Mesenchymal stem cell (in vitro differentiated cells and primary cell): ENCODE results near the gene PTPRN2.

Source experiments
- DNase-seq: peaks from one replicate; pipeline ENCODE4 v3.0.0-alpha.2; 2013
- H2AFZ ChIP-seq: one replicate; pipeline ENCODE4 v1.6.1; 2013; ENCODE audit warnings: low read depth, mild to moderate bottlenecking, control low read depth, inconsistent platforms, low read length, moderate library complexity
- H2AK5ac ChIP-seq: 2 replicates; pipeline ENCODE4 v1.6.1; 2013; ENCODE audit warnings: low read length, moderate library complexity, mild to moderate bottlenecking, inconsistent platforms; ENCODE audit not compliant: severe bottlenecking
- H2BK120ac ChIP-seq: one replicate; pipeline ENCODE4 v1.6.1; 2013; ENCODE audit warnings: low read depth, mild to moderate bottlenecking, inconsistent platforms, low read length, moderate library complexity
- H2BK12ac ChIP-seq, 2 experiments: one replicate each; pipeline ENCODE4 v1.6.1; 2013; ENCODE audit warnings: inconsistent platforms in 2 of 2, low read length in 2 of 2, mild to moderate bottlenecking in 2 of 2, moderate library complexity in 2 of 2, control low read depth in 1 of 2
- H2BK15ac ChIP-seq: one replicate; pipeline ENCODE4 v1.6.1; 2013; ENCODE audit warnings: mild to moderate bottlenecking, low read depth, inconsistent platforms; ENCODE audit not compliant: poor library complexity, severe bottlenecking
- H2BK5ac ChIP-seq: 2 replicates; pipeline ENCODE4 v1.6.1; 2013; ENCODE audit warnings: low read depth, mild to moderate bottlenecking, low read length, control low read depth, inconsistent platforms; ENCODE audit not compliant: poor library complexity, severe bottlenecking
- H3K14ac ChIP-seq, 2 experiments: one replicate each; pipeline ENCODE4 v1.6.1; 2013; ENCODE audit warnings: inconsistent platforms in 2 of 2, low read length in 2 of 2, control low read depth in 1 of 2, mild to moderate bottlenecking in 1 of 2, moderate library complexity in 1 of 2
- H3K18ac ChIP-seq, 2 experiments: one replicate each; pipeline ENCODE4 v1.6.1; 2013; ENCODE audit warnings: inconsistent platforms in 2 of 2, low read length in 2 of 2, control low read depth in 1 of 2, low read depth in 1 of 2, mild to moderate bottlenecking in 1 of 2
- H3K23ac ChIP-seq, 2 experiments: one replicate each; pipeline ENCODE4 v1.6.1; 2013; ENCODE audit warnings: inconsistent platforms in 2 of 2, low read length in 2 of 2, mild to moderate bottlenecking in 2 of 2, moderate library complexity in 2 of 2, control low read depth in 1 of 2
- H3K27ac ChIP-seq: 2 replicates; pipeline ENCODE4 v1.5.1; 2013; ENCODE audit warnings: mild to moderate bottlenecking, moderate library complexity, low read length, control low read depth, inconsistent platforms; ENCODE audit not compliant: poor library complexity, severe bottlenecking
- H3K27me3 ChIP-seq, 2 experiments: 2 replicates each; pipeline versions ENCODE4 v1.6.1 to v1.7.0; 2013; ENCODE audit warnings: low read length in 2 of 2, mild to moderate bottlenecking in 2 of 2, moderate library complexity in 2 of 2, control low read depth in 1 of 2, inconsistent platforms in 1 of 2; ENCODE audit not compliant: control insufficient read depth in 1 of 2, insufficient read depth in 1 of 2
- H3K36me3 ChIP-seq, 2 experiments: 2 replicates each; pipeline versions ENCODE4 v1.6.1 to v1.7.0; 2013; ENCODE audit warnings: low read length in 2 of 2, control low read depth in 1 of 2, inconsistent platforms in 1 of 2, low read depth in 1 of 2, mild to moderate bottlenecking in 1 of 2; ENCODE audit not compliant: insufficient read depth in 2 of 2, control insufficient read depth in 1 of 2
- H3K4ac ChIP-seq, 2 experiments: one replicate each; pipeline ENCODE4 v1.6.1; 2013; ENCODE audit warnings: inconsistent platforms in 2 of 2, low read length in 2 of 2, mild to moderate bottlenecking in 2 of 2, moderate library complexity in 2 of 2, control low read depth in 1 of 2, low read depth in 1 of 2
- H3K4me1 ChIP-seq: 2 replicates; pipeline ENCODE4 v1.6.1; 2013; ENCODE audit warnings: low read depth, low read length, control low read depth; ENCODE audit not compliant: control insufficient read depth, insufficient read depth
- H3K4me2 ChIP-seq: 2 replicates; pipeline ENCODE4 v1.6.1; 2013; ENCODE audit warnings: low read length, mild to moderate bottlenecking, inconsistent platforms; ENCODE audit not compliant: poor library complexity, severe bottlenecking
- H3K4me3 ChIP-seq, 2 experiments: 2 replicates each; pipeline versions ENCODE4 v1.5.1 to v1.7.0; 2013; ENCODE audit warnings: low read length in 2 of 2, mild to moderate bottlenecking in 2 of 2, control low read depth in 1 of 2, low read depth in 1 of 2; ENCODE audit not compliant: insufficient read depth in 1 of 2
- H3K79me1 ChIP-seq: replicated peaks from 2 replicates; pipeline ENCODE4 v1.6.1; 2013; ENCODE audit warnings: mild to moderate bottlenecking, control low read depth, low read length, inconsistent platforms; ENCODE audit not compliant: poor library complexity, severe bottlenecking
- H3K9ac ChIP-seq: 2 replicates; pipeline ENCODE4 v1.7.0; 2013; ENCODE audit warnings: mild to moderate bottlenecking, low read length, moderate library complexity
- H3K9me3 ChIP-seq: 2 replicates; pipeline ENCODE4 v1.7.0; 2013; ENCODE audit warnings: mild to moderate bottlenecking, low read length; ENCODE audit not compliant: control insufficient read depth
- H4K8ac ChIP-seq: one replicate; pipeline ENCODE4 v1.6.1; 2013; ENCODE audit warnings: inconsistent platforms, mild to moderate bottlenecking, low read length, moderate library complexity
- H4K91ac ChIP-seq: one replicate; pipeline ENCODE4 v1.6.1; 2013; ENCODE audit warnings: mild to moderate bottlenecking, low read length, inconsistent platforms
- WGBS: methylation state at CpG from one replicate; pipeline ENCODE4 v1.1.7; 2013; ENCODE audit warnings: mixed read lengths; 5-methylcytosine and 5-hydroxymethylcytosine counted together

The PTPRN2 gene

GRCh38 chr7:158063850-158064610 lies 523.6 kb downstream of the PTPRN2 start:
- Histone ChIP-seq H3K27ac (no peak overlapping the region), H3K4me3 (no peak overlapping the region), H3K18ac (no peak overlapping the region), H3K9ac (no peak overlapping the region), H2BK5ac (no peak overlapping the region), H2AK5ac (no peak overlapping the region), H3K9me3 (peaks cover 7% of the 10 kb centered on the region), H3K36me3 (no peaks in the 10 kb centered on the region), H2AFZ (no peak overlapping the region), H3K79me1 (no peaks in the 10 kb centered on the region), H2BK15ac (no peak overlapping the region), H3K27me3 (no peaks in the 10 kb centered on the region), H4K91ac (no peak overlapping the region), H2BK12ac (no peak overlapping the region), H3K4ac (no peak overlapping the region), H3K23ac (no peak overlapping the region), H3K4me1 (no peaks in the 10 kb centered on the region), H3K14ac (no peak overlapping the region), H2BK120ac (no peak overlapping the region), H3K4me2 (no peak overlapping the region), H4K8ac (no peak overlapping the region)
- 53% methylated on average over 12 of the region's 17 CpGs for WGBS
- DNase-seq, result no peak

GRCh38 chr7:158062661-158063060 lies 525.0 kb downstream of the PTPRN2 start:
- Histone ChIP-seq H3K18ac (no peak overlapping the region), H4K91ac (no peak overlapping the region), H3K79me1 (no peaks in the 10 kb centered on the region), H3K23ac (no peak overlapping the region), H4K8ac (no peak overlapping the region), H3K14ac (no peak overlapping the region), H2AFZ (no peak overlapping the region), H3K4me1 (no peaks in the 10 kb centered on the region), H3K9me3 (peaks cover 7% of the 10 kb centered on the region), H2AK5ac (no peak overlapping the region), H2BK5ac (no peak overlapping the region), H2BK12ac (no peak overlapping the region), H3K9ac (no peak overlapping the region), H3K4ac (no peak overlapping the region), H3K4me3 (no peak overlapping the region), H3K4me2 (no peak overlapping the region), H2BK120ac (no peak overlapping the region), H2BK15ac (no peak overlapping the region), H3K36me3 (no peaks in the 10 kb centered on the region), H3K27ac (no peak overlapping the region), H3K27me3 (no peaks in the 10 kb centered on the region)
- DNase-seq, result no peak
- 82% methylated on average over 20 of the region's 20 CpGs for WGBS

- Histone ChIP-seq H3K14ac (no peak overlapping the region), H2BK120ac (no peak overlapping the region), H3K27me3 (no peaks in the 10 kb centered on the region), H4K8ac (no peak overlapping the region), H2AK5ac (no peak overlapping the region), H2AFZ (no peak overlapping the region), H3K36me3 (no peaks in the 10 kb centered on the region), H3K9ac (no peak overlapping the region), H3K27ac (no peak overlapping the region), H3K79me1 (no peaks in the 10 kb centered on the region), H3K23ac (no peak overlapping the region), H3K18ac (no peak overlapping the region), H2BK12ac (no peak overlapping the region), H4K91ac (no peak overlapping the region), H2BK5ac (no peak overlapping the region), H3K9me3 (peaks cover 7% of the 10 kb centered on the region), H2BK15ac (no peak overlapping the region), H3K4ac (no peak overlapping the region), H3K4me2 (no peak overlapping the region), H3K4me1 (no peaks in the 10 kb centered on the region), H3K4me3 (no peak overlapping the region)
- DNase-seq, result no peak
- WGBS, result 80% methylated on average over 24 of the region's 24 CpGs
Measured at GRCh38 chr7:158061884-158062656, 525.6 kb downstream of the PTPRN2 start.

- no peak overlapping the region for H2BK5ac ChIP-seq
- no peak overlapping the region for H2BK12ac ChIP-seq
- whole genome bisulfite sequencing, result 87% methylated on average over 28 of the region's 28 CpGs
- H2BK15ac ChIP-seq, result no peak overlapping the region
- H2BK120ac ChIP-seq, result no peak overlapping the region
- H3K27ac ChIP-seq, result no peak overlapping the region
- no peak overlapping the region for H4K91ac ChIP-seq
- no peak overlapping the region for H3K14ac ChIP-seq
- no peak overlapping the region for H2AK5ac ChIP-seq
- H4K8ac ChIP-seq, result no peak overlapping the region
- no peaks in the 10 kb centered on the region for H3K27me3 ChIP-seq
- H3K36me3 ChIP-seq, result no peaks in the 10 kb centered on the region
- peaks cover 7% of the 10 kb centered on the region for H3K9me3 ChIP-seq
- no peak overlapping the region for H2AFZ ChIP-seq
- DNase-seq, result no peak
- H3K23ac ChIP-seq, result no peak overlapping the region
- H3K4ac ChIP-seq, result no peak overlapping the region
- H3K9ac ChIP-seq, result no peak overlapping the region
- no peaks in the 10 kb centered on the region for H3K79me1 ChIP-seq
- no peak overlapping the region for H3K4me2 ChIP-seq
- no peak overlapping the region for H3K4me3 ChIP-seq
- no peaks in the 10 kb centered on the region for H3K4me1 ChIP-seq
- no peak overlapping the region for H3K18ac ChIP-seq
Measured at GRCh38 chr7:158061026-158061630, 526.5 kb downstream of the PTPRN2 start.
